Sciatic nerve (tissue), 2 donors: ENCODE results near the gene KRT36. TPM values are rescaled to one million over a fixed set of nuclear protein-coding genes. Genes with fewer than 3 reads are reported as not detected.

ENCODE experiments used
- ATAC-seq: fragments of 200-7000 bp; cut with Tn5 transposase; one replicate; pipeline ENCODE4 v1.9.1; 2020; ENCODE audit warnings: mild to moderate bottlenecking, moderate library complexity
- DNase-seq: peaks from one replicate; pipeline ENCODE4 v3.0.0-alpha.2; 2020; ENCODE audit warnings: low spot score
- intact Hi-C: fragments of 100-400 bp; cut with DNase I; formaldehyde crosslinking; loops from one replicate; pipeline ENCODE4 v1.14.2; 2022
- total RNA-seq: library from RNA; stranded (reverse); fragmentation: NEBNext Ultra II Directional; extraction: Animal tissue kit (Norgen Biotek cat#: 25700); gene quantifications from one replicate; pipeline ENCODE4 v1.2.1, GENCODE V29; 2021
- donor health status: DM: no; HTN: no; CAD: no.
- donor health status: DM: no; HTN: no; CAD: no.

Gene KRT36
- total RNA-seq = not detected

GRCh38 chr17:41489531-41489930, at the start of gene KRT36:
Gene KRT36 (minus strand): TSS chr17:41489910. CDS start chr17:41489864, 46 bp downstream.
- intact Hi-C loops = no loop called here
- no peak for ATAC-seq

GRCh38 chr17:41539071-41539492, 49.4 kb upstream of the KRT36 start:
- intact Hi-C loops = no loop called here
- no peak for DNase-seq
- ATAC-seq = peak; percentile 11

More at GRCh38 chr17:41489531-41489930, at the start of gene KRT36:
- DNase-seq = no peak

GRCh38 chr17:41538565-41538991, 48.9 kb upstream of the KRT36 start:
- ATAC-seq (peak; percentile 81), DNase-seq (no peak)
- intact Hi-C loops = no loop called here

GRCh38 chr17:41537990-41538389, 48.3 kb upstream of the KRT36 start:
- intact Hi-C loops = no loop called here
- DNase-seq (no peak), ATAC-seq (no peak)

- intact Hi-C loops = no loop called here
- ATAC-seq (no peak), DNase-seq (no peak)
Measured at GRCh38 chr17:41537614-41537954, 47.9 kb upstream of the KRT36 start.

- DNase-seq (no peak), ATAC-seq (no peak)
- intact Hi-C loops = no loop called here
Measured at GRCh38 chr17:41536741-41537613, 47.3 kb upstream of the KRT36 start.

- DNase-seq (no peak), ATAC-seq (no peak)
- intact Hi-C loops = no loop called here
Measured at GRCh38 chr17:41535764-41536481, 46.2 kb upstream of the KRT36 start.

GRCh38 chr17:41534899-41535546, 45.3 kb upstream of the KRT36 start:
- no peak for DNase-seq
- intact Hi-C loops = no loop called here
- no peak for ATAC-seq

GRCh38 chr17:41533613-41534012, 43.9 kb upstream of the KRT36 start:
- DNase-seq (no peak), ATAC-seq (no peak)
- intact Hi-C loops = no loop called here

- DNase-seq (no peak), ATAC-seq (no peak)
- intact Hi-C loops = no loop called here
Measured at GRCh38 chr17:41532947-41533570, 43.3 kb upstream of the KRT36 start.

GRCh38 chr17:41531993-41532392, 42.3 kb upstream of the KRT36 start:
- ATAC-seq (no peak), DNase-seq (no peak)
- intact Hi-C loops = no loop called here

- ATAC-seq (peak; percentile 67), DNase-seq (no peak)
Measured at GRCh38 chr17:41530062-41531048, 40.6 kb upstream of the KRT36 start.

GRCh38 chr17:41529491-41529915, 39.8 kb upstream of the KRT36 start:
- DNase-seq = no peak
- intact Hi-C loops = no loop called here
- ATAC-seq = no peak

More at GRCh38 chr17:41530062-41531048, 40.6 kb upstream of the KRT36 start:
- intact Hi-C loops = no loop called here

- DNase-seq = no peak
- no peak for ATAC-seq
- intact Hi-C loops = no loop called here
Measured at GRCh38 chr17:41528959-41529353, 39.2 kb upstream of the KRT36 start.

GRCh38 chr17:41527063-41528023, 37.6 kb upstream of the KRT36 start:
- ATAC-seq (peak; percentile 76), DNase-seq (no peak)
- intact Hi-C loops = no loop called here

- intact Hi-C loops = no loop called here
- no peak for ATAC-seq
Measured at GRCh38 chr17:41524261-41524660, 34.6 kb upstream of the KRT36 start.

GRCh38 chr17:41523787-41524186, 34.1 kb upstream of the KRT36 start:
- intact Hi-C loops = no loop called here
- DNase-seq (no peak), ATAC-seq (no peak)

More at GRCh38 chr17:41524261-41524660, 34.6 kb upstream of the KRT36 start:
- no peak for DNase-seq
